Measurements from ENCODE around the gene ARHGAP9.
"Not testable (repeated sequence)": the region's sequence is repeated elsewhere in the genome, so short reads cannot be mapped to it uniquely, and the experiment has no call there.

- TF ChIP-seq CTCF (IDR thresholded peaks at IDR 0.05); OVOL2 (CRISPR knock-in tag; IDR thresholded peaks at IDR 0.05; ENCODE audit: borderline replicate concordance); TEAD4 (CRISPR knock-in tag; IDR thresholded peaks at IDR 0.05); IRF1 (CRISPR knock-in tag; IDR thresholded peaks at IDR 0.05); MLX (CRISPR knock-in tag; IDR thresholded peaks at IDR 0.05); NR2C2 (CRISPR knock-in tag; IDR thresholded peaks at IDR 0.05); ELF4 (CRISPR knock-in tag; IDR thresholded peaks at IDR 0.05; ENCODE audit: low read depth): not testable (repeated sequence)
- TF ChIP-seq, protein P1, sequence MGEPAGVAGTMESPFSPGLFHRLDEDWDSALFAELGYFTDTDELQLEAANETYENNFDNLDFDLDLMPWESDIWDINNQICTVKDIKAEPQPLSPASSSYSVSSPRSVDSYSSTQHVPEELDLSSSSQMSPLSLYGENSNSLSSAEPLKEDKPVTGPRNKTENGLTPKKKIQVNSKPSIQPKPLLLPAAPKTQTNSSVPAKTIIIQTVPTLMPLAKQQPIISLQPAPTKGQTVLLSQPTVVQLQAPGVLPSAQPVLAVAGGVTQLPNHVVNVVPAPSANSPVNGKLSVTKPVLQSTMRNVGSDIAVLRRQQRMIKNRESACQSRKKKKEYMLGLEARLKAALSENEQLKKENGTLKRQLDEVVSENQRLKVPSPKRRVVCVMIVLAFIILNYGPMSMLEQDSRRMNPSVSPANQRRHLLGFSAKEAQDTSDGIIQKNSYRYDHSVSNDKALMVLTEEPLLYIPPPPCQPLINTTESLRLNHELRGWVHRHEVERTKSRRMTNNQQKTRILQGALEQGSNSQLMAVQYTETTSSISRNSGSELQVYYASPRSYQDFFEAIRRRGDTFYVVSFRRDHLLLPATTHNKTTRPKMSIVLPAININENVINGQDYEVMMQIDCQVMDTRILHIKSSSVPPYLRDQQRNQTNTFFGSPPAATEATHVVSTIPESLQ (CRISPR knock-in tag; IDR thresholded peaks at IDR 0.05), result not testable (repeated sequence)
- TF ChIP-seq, protein P2, sequence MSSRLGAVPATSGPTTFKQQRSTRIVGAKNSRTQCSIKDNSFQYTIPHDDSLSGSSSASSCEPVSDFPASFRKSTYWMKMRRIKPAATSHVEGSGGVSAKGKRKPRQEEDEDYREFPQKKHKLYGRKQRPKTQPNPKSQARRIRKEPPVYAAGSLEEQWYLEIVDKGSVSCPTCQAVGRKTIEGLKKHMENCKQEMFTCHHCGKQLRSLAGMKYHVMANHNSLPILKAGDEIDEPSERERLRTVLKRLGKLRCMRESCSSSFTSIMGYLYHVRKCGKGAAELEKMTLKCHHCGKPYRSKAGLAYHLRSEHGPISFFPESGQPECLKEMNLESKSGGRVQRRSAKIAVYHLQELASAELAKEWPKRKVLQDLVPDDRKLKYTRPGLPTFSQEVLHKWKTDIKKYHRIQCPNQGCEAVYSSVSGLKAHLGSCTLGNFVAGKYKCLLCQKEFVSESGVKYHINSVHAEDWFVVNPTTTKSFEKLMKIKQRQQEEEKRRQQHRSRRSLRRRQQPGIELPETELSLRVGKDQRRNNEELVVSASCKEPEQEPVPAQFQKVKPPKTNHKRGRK (CRISPR knock-in tag; IDR thresholded peaks at IDR 0.05; ENCODE audit: borderline replicate concordance), result not testable (repeated sequence)
- TF ChIP-seq, protein P3, sequence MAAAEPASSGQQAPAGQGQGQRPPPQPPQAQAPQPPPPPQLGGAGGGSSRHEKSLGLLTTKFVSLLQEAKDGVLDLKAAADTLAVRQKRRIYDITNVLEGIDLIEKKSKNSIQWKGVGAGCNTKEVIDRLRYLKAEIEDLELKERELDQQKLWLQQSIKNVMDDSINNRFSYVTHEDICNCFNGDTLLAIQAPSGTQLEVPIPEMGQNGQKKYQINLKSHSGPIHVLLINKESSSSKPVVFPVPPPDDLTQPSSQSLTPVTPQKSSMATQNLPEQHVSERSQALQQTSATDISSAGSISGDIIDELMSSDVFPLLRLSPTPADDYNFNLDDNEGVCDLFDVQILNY (CRISPR knock-in tag; IDR thresholded peaks at IDR 0.05), result not testable (repeated sequence)
- TF ChIP-seq, protein P4, sequence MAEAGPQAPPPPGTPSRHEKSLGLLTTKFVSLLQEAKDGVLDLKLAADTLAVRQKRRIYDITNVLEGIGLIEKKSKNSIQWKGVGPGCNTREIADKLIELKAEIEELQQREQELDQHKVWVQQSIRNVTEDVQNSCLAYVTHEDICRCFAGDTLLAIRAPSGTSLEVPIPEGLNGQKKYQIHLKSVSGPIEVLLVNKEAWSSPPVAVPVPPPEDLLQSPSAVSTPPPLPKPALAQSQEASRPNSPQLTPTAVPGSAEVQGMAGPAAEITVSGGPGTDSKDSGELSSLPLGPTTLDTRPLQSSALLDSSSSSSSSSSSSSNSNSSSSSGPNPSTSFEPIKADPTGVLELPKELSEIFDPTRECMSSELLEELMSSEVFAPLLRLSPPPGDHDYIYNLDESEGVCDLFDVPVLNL (CRISPR knock-in tag; IDR thresholded peaks at IDR 0.05; ENCODE audit: borderline replicate concordance, low read depth), result not testable (repeated sequence)
- TF ChIP-seq, protein P5, sequence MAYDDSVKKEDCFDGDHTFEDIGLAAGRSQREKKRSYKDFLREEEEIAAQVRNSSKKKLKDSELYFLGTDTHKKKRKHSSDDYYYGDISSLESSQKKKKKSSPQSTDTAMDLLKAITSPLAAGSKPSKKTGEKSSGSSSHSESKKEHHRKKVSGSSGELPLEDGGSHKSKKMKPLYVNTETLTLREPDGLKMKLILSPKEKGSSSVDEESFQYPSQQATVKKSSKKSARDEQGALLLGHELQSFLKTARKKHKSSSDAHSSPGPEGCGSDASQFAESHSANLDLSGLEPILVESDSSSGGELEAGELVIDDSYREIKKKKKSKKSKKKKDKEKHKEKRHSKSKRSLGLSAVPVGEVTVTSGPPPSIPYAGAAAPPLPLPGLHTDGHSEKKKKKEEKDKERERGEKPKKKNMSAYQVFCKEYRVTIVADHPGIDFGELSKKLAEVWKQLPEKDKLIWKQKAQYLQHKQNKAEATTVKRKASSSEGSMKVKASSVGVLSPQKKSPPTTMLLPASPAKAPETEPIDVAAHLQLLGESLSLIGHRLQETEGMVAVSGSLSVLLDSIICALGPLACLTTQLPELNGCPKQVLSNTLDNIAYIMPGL (CRISPR knock-in tag; IDR thresholded peaks at IDR 0.05), result not testable (repeated sequence)
Observed at GRCh38 chr12:57502311-57502969, 22.8 kb upstream of the ARHGAP9 start.
